K562 (cell line): ENCODE results near the gene GLIPR1L2. TPM values are rescaled to one million over a fixed set of nuclear protein-coding genes. Genes with fewer than 3 reads are reported as not detected.

Experiments
- BCLAF1 ChIP-seq, 2 experiments: fragments of 450-650 bp in 1 of 2; IDR thresholded peaks; 2 replicates each; pipeline ENCODE4 v1.6.1; 2011 to 2017; ENCODE audit warnings: low read depth in 2 of 2, antibody characterized with exemption in 1 of 2, borderline replicate concordance in 1 of 2, low read length in 1 of 2, mild to moderate bottlenecking in 1 of 2, mixed read lengths in 1 of 2; ENCODE audit not compliant: control insufficient read depth in 1 of 2
- CHD7 ChIP-seq: fragments of 200-600 bp; sonication (generic); IDR thresholded peaks from one replicate; pipeline ENCODE4 v1.6.1; 2012; ENCODE audit warnings: mild to moderate bottlenecking, low read depth, low read length, inconsistent platforms
- KAT2B ChIP-seq: IDR thresholded peaks from one replicate; pipeline ENCODE4 v1.6.1; 2012; ENCODE audit warnings: low read depth, mild to moderate bottlenecking, control low read depth, inconsistent platforms, low read length, moderate library complexity
- ZNF785 ChIP-seq: fragments of 250-450 bp; sonication (Bioruptor Pico); IDR thresholded peaks from 2 replicates; pipeline ENCODE4 v1.4.0; 2020; ENCODE audit warnings: mild to moderate bottlenecking
- polyA plus RNA-seq, 8 experiments: library from polyadenylated mRNA; depleted of rRNA in 4 of 8; stranded (reverse) in 5 of 8; unstranded in 3 of 8; fragments of >200 nt; fragmentation: Nextera tagmentation in 2 of 8; fragmentation: Illumina TruSeq in 1 of 8; extraction: Ambion mirVana in 2 of 8; extraction: Trizol in 1 of 8; gene quantifications; 2 replicates each; pipeline versions ENCODE4 v1.2.1 to v1.2.3, GENCODE V29; 2011 to 2014; ENCODE audit warnings: inconsistent platforms in 1 of 8, missing spikeins in 1 of 8
- total RNA-seq, 7 experiments: library from RNA; depleted of rRNA in 6 of 7; stranded (reverse); fragments of >200 nt in 6 of 7; fragmentation: Illumina TruSeq in 2 of 7; extraction: Trizol in 2 of 7; gene quantifications; 2 replicates each; pipeline versions ENCODE4 v1.2.1 to v1.2.3, GENCODE V29; 2011 to 2021; ENCODE audit warnings: low replicate concordance in 1 of 7

GLIPR1L2 gene
- total and polyA plus RNA-seq, 9 of the 15 experiments (the other 6 are each of a cell fraction or from before 2014, with no cell fraction given), result not detected

DNA sequence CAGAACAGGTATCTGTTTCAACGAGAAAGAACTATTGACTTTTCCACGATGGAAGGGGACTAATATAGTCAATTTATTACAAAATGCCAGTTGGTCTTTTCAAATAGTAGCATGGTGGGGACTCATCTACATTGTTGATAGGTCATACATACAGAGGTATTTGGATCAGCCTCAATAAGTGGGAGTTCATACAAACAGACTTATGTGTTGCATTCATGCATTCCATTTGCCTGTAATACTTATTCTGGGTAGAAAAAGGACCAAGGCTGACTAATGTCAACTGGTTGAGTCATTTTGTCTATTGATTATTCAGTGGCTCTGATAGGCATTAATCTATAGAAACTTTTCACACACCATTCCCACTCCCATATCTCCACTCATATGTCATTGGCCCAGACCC is 48.2 kb downstream of the GLIPR1L2 start (continued):
- TF ChIP-seq CHD7 (no peak), BCLAF1 (IDR thresholded peaks at IDR 0.05; ENCODE audit: borderline replicate concordance in 1 of 2, control insufficient read depth in 1 of 2, low read depth in 2 of 2, low read length in 1 of 2) (no peak), ZNF785 (CRISPR knock-in tag) (no peak), KAT2B (no peak)
- TF ChIP-seq, all 486 proteins: peak for 0
